HuH-7 (cell line): ENCODE data around the gene TSPAN17.
"Not testable (repeated sequence)": the region's sequence is repeated elsewhere in the genome, so short reads cannot be mapped to it uniquely, and the experiment has no call there.

Experiments used
- DNase-seq: peaks from one replicate; pipeline ENCODE4 v3.0.0; 2011; ENCODE audit warnings: low spot score

TSPAN17 gene

GRCh38 chr5:176680226-176680563 lies 32.9 kb downstream of the TSPAN17 start:
- no peak for DNase-seq

- DNase-seq = no peak
Observed at GRCh38 chr5:176682016-176682531, 34.8 kb downstream of the TSPAN17 start.

GRCh38 chr5:176685010-176685409 lies 37.7 kb downstream of the TSPAN17 start:
- no peak for DNase-seq

- DNase-seq = no peak
Observed at GRCh38 chr5:176687247-176687646, 40.0 kb downstream of the TSPAN17 start.

GRCh38 chr5:176687881-176688280 lies 40.6 kb downstream of the TSPAN17 start:
- no peak for DNase-seq

- no peak for DNase-seq
Observed at GRCh38 chr5:176690911-176691310, 43.6 kb downstream of the TSPAN17 start.

- no peak for DNase-seq
Observed at GRCh38 chr5:176691524-176691923, 44.2 kb downstream of the TSPAN17 start.

- no peak for DNase-seq
Observed at GRCh38 chr5:176692326-176692725, 45.0 kb downstream of the TSPAN17 start.

- DNase-seq = no peak
Observed at GRCh38 chr5:176692839-176693476, 45.7 kb downstream of the TSPAN17 start.

GRCh38 chr5:176693477-176693851 lies 46.2 kb downstream of the TSPAN17 start:
- no peak for DNase-seq

GRCh38 chr5:176694146-176694545 lies 46.9 kb downstream of the TSPAN17 start:
- DNase-seq = no peak

- no peak for DNase-seq
Observed at GRCh38 chr5:176694631-176695030, 47.3 kb downstream of the TSPAN17 start.

GRCh38 chr5:176695073-176695472 lies 47.8 kb downstream of the TSPAN17 start:
- no peak for DNase-seq

GRCh38 chr5:176697267-176697933 lies 50.1 kb downstream of the TSPAN17 start:
- DNase-seq = no peak

GRCh38 chr5:176697934-176698538 lies 50.8 kb downstream of the TSPAN17 start:
- DNase-seq = no peak

- not testable (repeated sequence) for DNase-seq
Observed at GRCh38 chr5:176699446-176699845, 52.2 kb downstream of the TSPAN17 start.

- DNase-seq = no peak
Observed at GRCh38 chr5:176700239-176700847, 53.1 kb downstream of the TSPAN17 start.

- DNase-seq = no peak
Observed at GRCh38 chr5:176702671-176703641, 55.7 kb downstream of the TSPAN17 start.

- DNase-seq = no peak
Observed at GRCh38 chr5:176703857-176704256, 56.6 kb downstream of the TSPAN17 start.

- no peak for DNase-seq
Observed at GRCh38 chr5:176704355-176704754, 57.1 kb downstream of the TSPAN17 start.

- no peak for DNase-seq
Observed at GRCh38 chr5:176704817-176705216, 57.5 kb downstream of the TSPAN17 start.
